HEK293 (cell line): Measurements from ENCODE around the gene MUC4.
"Not testable (repeated sequence)": the region's sequence is repeated elsewhere in the genome, so short reads cannot be mapped to it uniquely, and the experiment has no call there.

Experiments
- CTCF ChIA-PET: fragments of 350-600 bp; formaldehyde crosslinking; extraction: SDS; loops from one replicate; lab custom pipeline; 2021; ENCODE audit warnings: antibody characterized with exemption; lab: Yijun Ruan, JAX
- POLR2A ChIA-PET: fragments of 300-600 bp; formaldehyde crosslinking; extraction: SDS; loops from one replicate; lab custom pipeline; 2020; ENCODE audit warnings: antibody characterized with exemption, inconsistent platforms; lab: Yijun Ruan, JAX
- H3K27ac ChIP-seq: fragments of 200-500 bp; sonication (Bioruptor generic); 2 replicates; pipeline ENCODE4 v1.5.1; 2014; ENCODE audit warnings: low read depth, low read length, control low read depth, inconsistent platforms; ENCODE audit errors: extremely low read depth
- H3K36me3 ChIP-seq, 2 experiments: fragments of 200-500 bp in 1 of 2; sonication (Bioruptor generic) in 1 of 2; 1 replicate in 1 of 2; 2 replicates in 1 of 2; pipeline ENCODE4 v1.5.1; 2014 to 2017; ENCODE audit warnings: inconsistent platforms in 2 of 2, low read length in 2 of 2; ENCODE audit not compliant: control insufficient read depth in 2 of 2, insufficient read depth in 1 of 2
- H3K4me1 ChIP-seq: fragments of 200-500 bp; sonication (Bioruptor generic); 2 replicates; pipeline ENCODE4 v1.5.1; 2014; ENCODE audit warnings: mild to moderate bottlenecking, low read length, inconsistent platforms; ENCODE audit not compliant: control insufficient read depth, insufficient read depth
- H3K4me3 ChIP-seq: 2 replicates; pipeline ENCODE4 v1.5.1; 2011; ENCODE audit warnings: low read depth, mild to moderate bottlenecking, control low read depth, low read length, moderate library complexity
- H3K9me3 ChIP-seq: fragments of 200-500 bp; sonication (Bioruptor generic); 2 replicates; pipeline ENCODE4 v1.5.1; 2014; ENCODE audit warnings: low read depth, low read length, inconsistent platforms; ENCODE audit not compliant: control insufficient read depth, insufficient read depth
- KLF1 ChIP-seq: fragments of 450-650 bp; formaldehyde crosslinking; IDR thresholded peaks from 2 replicates; pipeline ENCODE4 v1.5.1; 2016; ENCODE audit warnings: missing biosample characterization, missing genetic modification characterization
- KLF10 ChIP-seq: fragments of 450-650 bp; IDR thresholded peaks from 2 replicates; pipeline ENCODE4 v1.5.1; 2018; ENCODE audit warnings: missing biosample characterization, mild to moderate bottlenecking, missing genetic modification characterization
- RBAK ChIP-seq: fragments of 450-650 bp; formaldehyde crosslinking; IDR thresholded peaks from 2 replicates; pipeline ENCODE4 v1.5.1; 2016; ENCODE audit warnings: missing biosample characterization, missing genetic modification characterization
- ZBTB8A ChIP-seq: fragments of 450-650 bp; formaldehyde crosslinking; IDR thresholded peaks from 2 replicates; pipeline ENCODE4 v1.5.1; 2016; ENCODE audit warnings: missing biosample characterization, missing genetic modification characterization
- ZFP37 ChIP-seq: fragments of 450-650 bp; formaldehyde crosslinking; IDR thresholded peaks from 2 replicates; pipeline ENCODE4 v1.5.1; 2016; ENCODE audit warnings: missing biosample characterization, missing genetic modification characterization
- ZFP69B ChIP-seq: fragments of 450-650 bp; formaldehyde crosslinking; IDR thresholded peaks from 2 replicates; pipeline ENCODE4 v1.5.1; 2016; ENCODE audit warnings: missing biosample characterization, missing genetic modification characterization
- ZNF24 ChIP-seq: fragments of 450-650 bp; formaldehyde crosslinking; IDR thresholded peaks from 2 replicates; pipeline ENCODE4 v1.5.1; 2016; ENCODE audit warnings: missing biosample characterization, missing genetic modification characterization
- ZNF664 ChIP-seq: fragments of 450-650 bp; formaldehyde crosslinking; IDR thresholded peaks from 2 replicates; pipeline ENCODE4 v1.5.1; 2016; ENCODE audit warnings: missing biosample characterization, missing genetic modification characterization
- ZNF768 ChIP-seq: fragments of 450-650 bp; formaldehyde crosslinking; IDR thresholded peaks from 2 replicates; pipeline ENCODE4 v1.5.1; 2018; ENCODE audit warnings: missing biosample characterization, mild to moderate bottlenecking, missing genetic modification characterization
- ZNF830 ChIP-seq: fragments of 450-650 bp; IDR thresholded peaks from 2 replicates; pipeline ENCODE4 v1.5.0; 2018; ENCODE audit warnings: missing biosample characterization, missing genetic modification characterization, low read depth, mild to moderate bottlenecking, moderate library complexity
- ZXDB ChIP-seq: fragments of 450-650 bp; formaldehyde crosslinking; IDR thresholded peaks from 2 replicates; pipeline ENCODE4 v1.5.1; 2016; ENCODE audit warnings: missing biosample characterization, missing genetic modification characterization
- TF ChIP-seq, protein P1 (sequence below): fragments of 450-650 bp; formaldehyde crosslinking; IDR thresholded peaks from 2 replicates; pipeline ENCODE4 v1.5.1; 2016; ENCODE audit warnings: missing biosample characterization, missing genetic modification characterization

MUC4 gene

DNA sequence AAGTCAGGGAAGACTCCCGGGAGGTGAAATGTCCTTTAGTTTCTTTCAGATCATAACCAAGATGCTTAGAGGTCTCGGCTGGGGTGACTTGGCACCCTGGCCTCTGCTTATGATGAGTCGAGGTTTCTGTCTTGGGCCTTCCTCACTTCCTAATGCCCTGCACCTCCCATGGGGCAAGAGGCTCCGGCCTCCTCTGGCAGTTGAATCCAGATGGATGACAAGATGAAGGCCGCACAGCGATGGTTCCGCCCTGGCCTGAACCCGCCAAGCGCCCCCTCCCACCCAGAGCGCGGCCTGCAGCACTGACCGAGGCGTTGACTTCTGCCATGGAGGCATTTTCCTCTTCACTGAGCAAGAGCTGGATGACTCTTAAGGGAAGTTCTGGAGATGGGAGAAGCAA lies 59.7 kb downstream of the MUC4 start (continued):
- TF ChIP-seq ZNF830 (tag by site-specific recombination): no peak
- TF ChIP-seq, all 188 proteins: peak for 0

DNA sequence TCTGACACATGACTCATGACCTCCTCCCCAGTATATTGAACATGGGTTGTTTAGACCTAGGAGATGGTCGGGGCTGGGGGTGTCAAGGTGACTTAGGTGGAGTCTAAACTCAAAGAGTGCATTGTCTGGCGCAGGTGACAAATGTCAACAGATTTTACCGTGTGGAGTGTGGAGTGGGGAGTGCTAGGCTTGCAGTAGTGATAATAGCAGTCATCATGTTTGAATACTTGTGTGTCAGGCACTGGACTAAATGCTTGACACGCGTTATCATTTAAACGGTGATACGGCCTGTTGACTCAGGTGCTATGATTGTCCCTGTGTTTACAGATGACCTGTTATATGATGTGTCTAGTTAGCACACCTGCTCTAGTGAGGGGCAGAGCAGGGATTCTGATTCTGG lies 60.2 kb downstream of the MUC4 start:
- Histone ChIP-seq H3K27ac (no peak overlapping the region), H3K9me3 (no peaks in the 10 kb centered on the region)
- CTCF ChIA-PET: no interaction called here

DNA sequence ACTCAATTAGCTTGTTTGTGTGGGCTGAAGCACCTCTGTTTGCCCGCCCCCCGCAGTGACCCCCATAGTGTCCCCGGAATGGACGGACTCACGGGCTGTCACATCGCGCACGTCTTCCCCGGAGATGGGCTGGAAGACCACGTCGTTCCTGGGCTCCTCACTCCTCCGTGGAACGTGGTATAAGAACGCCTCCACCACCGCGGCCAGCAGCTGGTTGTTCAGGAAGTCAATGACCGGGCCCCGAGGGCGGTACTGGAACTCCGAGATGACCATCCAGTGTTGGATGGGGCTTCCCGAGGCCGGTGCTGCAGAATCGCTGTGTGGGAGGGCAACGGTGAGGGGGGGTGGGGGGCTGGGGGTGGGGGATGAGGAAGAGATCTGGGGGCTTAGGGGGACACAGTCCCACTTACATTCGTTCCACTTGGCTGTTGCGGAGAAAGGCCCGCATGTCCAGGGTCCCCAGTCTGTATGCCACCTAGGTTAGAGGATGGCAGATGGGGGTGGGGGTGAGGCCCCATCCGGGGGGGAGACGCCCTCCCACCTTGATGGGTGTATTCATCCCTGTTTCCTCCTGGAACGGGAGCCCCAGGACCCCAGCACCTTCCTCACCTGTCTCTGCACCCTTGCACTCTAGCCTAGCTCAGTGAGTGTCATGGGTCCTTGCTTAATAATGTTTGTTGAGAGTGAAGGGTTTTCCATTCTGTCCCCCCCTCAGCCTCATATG lies 60.8 kb downstream of the MUC4 start:
- TF ChIP-seq ZNF24 (tag by site-specific recombination): no peak
- TF ChIP-seq, all 188 proteins: peak for 0
- Histone ChIP-seq H3K4me1 (no peaks in the 10 kb centered on the region), H3K4me3 (no peak overlapping the region), H3K9me3 (no peaks in the 10 kb centered on the region), H3K36me3 (no peaks in the 10 kb centered on the region), H3K27ac (no peak overlapping the region)
- ChIA-PET POLR2A (no interaction called here), CTCF (no interaction called here)

More for the DNA sequence above, 60.2 kb downstream of the MUC4 start:
- POLR2A ChIA-PET: no interaction called here
- H3K4me3 ChIP-seq: no peak overlapping the region
- H3K36me3 ChIP-seq: no peaks in the 10 kb centered on the region
- H3K4me1 ChIP-seq: no peaks in the 10 kb centered on the region
- TF ChIP-seq KLF1: no peak
- no peak for TF ChIP-seq RBAK (tag by site-specific recombination)
- TF ChIP-seq ZNF768 (tag by site-specific recombination): no peak
- TF ChIP-seq ZBTB8A (tag by site-specific recombination): no peak

DNA sequence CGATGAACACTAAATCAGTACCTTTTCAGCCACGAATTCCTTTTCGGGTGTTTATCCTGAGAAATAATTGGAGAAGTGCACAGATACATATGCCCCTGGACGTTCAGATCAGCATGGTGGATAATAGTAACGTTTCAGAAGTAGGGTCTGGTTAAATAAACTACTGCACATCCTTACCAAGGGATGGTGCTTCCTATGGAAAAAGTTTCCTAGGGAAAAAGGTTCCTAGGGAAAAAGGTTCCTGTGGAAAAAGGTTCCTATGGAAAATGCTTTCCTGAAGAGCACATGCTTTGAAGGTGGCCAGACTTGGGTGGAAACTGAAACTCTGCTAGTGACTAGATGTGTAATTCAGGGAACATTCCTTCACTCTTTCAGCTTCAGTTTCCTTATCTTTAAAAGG lies 62.6 kb downstream of the MUC4 start:
- POLR2A ChIA-PET, H3K4me3 ChIP-seq, CTCF ChIA-PET, H3K36me3 ChIP-seq, H3K4me1 ChIP-seq, H3K9me3 ChIP-seq, H3K27ac ChIP-seq: not testable (repeated sequence)

DNA sequence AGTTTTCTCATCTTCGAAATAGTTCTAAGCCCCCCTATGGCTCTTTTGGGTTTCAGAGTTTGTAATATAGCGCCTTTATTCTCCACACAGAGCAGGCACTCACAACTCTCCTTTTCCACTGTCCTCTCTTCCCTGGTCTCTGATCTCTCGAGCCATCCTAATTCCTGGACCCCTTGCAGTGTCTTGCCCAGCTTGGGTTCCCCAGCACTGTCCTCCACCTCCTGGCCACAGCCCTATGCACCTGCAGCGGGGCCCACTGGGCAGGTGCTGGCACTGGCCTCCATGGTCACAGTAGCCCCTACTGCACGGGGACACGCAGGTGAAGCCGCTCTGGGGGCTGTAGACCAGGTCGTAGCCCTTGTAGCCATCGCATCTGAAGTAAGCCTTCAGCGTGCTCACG lies 63.1 kb downstream of the MUC4 start:
- no peak overlapping the region for H3K27ac ChIP-seq
- no peaks in the 10 kb centered on the region for H3K9me3 ChIP-seq
- H3K4me3 ChIP-seq: no peak overlapping the region
- ChIA-PET CTCF (interaction anchor here (0.6 kb wide), 1 partner anchor 211 kb away, joined by 3 read pairs; no protein-coding TSS in a partner anchor), POLR2A (no interaction called here)
- H3K36me3 ChIP-seq: no peaks in the 10 kb centered on the region
- TF ChIP-seq, protein P1, sequence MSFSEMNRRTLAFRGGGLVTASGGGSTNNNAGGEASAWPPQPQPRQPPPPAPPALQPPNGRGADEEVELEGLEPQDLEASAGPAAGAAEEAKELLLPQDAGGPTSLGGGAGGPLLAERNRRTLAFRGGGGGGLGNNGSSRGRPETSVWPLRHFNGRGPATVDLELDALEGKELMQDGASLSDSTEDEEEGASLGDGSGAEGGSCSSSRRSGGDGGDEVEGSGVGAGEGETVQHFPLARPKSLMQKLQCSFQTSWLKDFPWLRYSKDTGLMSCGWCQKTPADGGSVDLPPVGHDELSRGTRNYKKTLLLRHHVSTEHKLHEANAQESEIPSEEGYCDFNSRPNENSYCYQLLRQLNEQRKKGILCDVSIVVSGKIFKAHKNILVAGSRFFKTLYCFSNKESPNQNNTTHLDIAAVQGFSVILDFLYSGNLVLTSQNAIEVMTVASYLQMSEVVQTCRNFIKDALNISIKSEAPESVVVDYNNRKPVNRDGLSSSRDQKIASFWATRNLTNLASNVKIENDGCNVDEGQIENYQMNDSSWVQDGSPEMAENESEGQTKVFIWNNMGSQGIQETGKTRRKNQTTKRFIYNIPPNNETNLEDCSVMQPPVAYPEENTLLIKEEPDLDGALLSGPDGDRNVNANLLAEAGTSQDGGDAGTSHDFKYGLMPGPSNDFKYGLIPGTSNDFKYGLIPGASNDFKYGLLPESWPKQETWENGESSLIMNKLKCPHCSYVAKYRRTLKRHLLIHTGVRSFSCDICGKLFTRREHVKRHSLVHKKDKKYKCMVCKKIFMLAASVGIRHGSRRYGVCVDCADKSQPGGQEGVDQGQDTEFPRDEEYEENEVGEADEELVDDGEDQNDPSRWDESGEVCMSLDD (tag by site-specific recombination): no peak
- TF ChIP-seq ZFP69B: no peak
- TF ChIP-seq ZFP37: no peak
- no peak for TF ChIP-seq KLF10 (tag by site-specific recombination)
- no peak for TF ChIP-seq ZXDB
- no peak for TF ChIP-seq ZNF664
- H3K4me1 ChIP-seq: no peaks in the 10 kb centered on the region
